GM23338 (cell line): ENCODE data around the gene KIF5A. TPM values are rescaled to one million over a fixed set of nuclear protein-coding genes. Genes with fewer than 3 reads are reported as not detected.

Experiments used
- ATAC-seq: fragments of 200-7000 bp; cut with Tn5 transposase; 3 replicates; pipeline ENCODE4 v1.9.1; 2020
- DNase-seq: peaks from one replicate; pipeline ENCODE4 v3.0.0-alpha.2; 2015; ENCODE audit warnings: low spot score
- H2AFZ ChIP-seq: fragments of 200-600 bp; sonication (generic); 2 replicates; pipeline ENCODE4 v1.8.0; 2016; ENCODE audit warnings: antibody characterized with exemption, mild to moderate bottlenecking, moderate library complexity
- H3F3A ChIP-seq: fragments of 200-600 bp; sonication (generic); replicated peaks from 2 replicates; pipeline ENCODE4 v1.8.0; 2017; ENCODE audit warnings: antibody characterized with exemption, mixed run types, low read depth
- H3K27ac ChIP-seq: fragments of 200-600 bp; sonication (generic); 2 replicates; pipeline ENCODE4 v1.6.1; 2016; ENCODE audit warnings: low read depth
- H3K27me3 ChIP-seq: fragments of 200-600 bp; sonication (generic); 2 replicates; pipeline ENCODE4 v1.8.0; 2016; ENCODE audit warnings: mild to moderate bottlenecking, mixed run types, moderate library complexity; ENCODE audit not compliant: insufficient read depth
- H3K36me3 ChIP-seq: fragments of 200-600 bp; sonication (generic); 2 replicates; pipeline ENCODE4 v1.8.0; 2016; ENCODE audit warnings: mild to moderate bottlenecking; ENCODE audit not compliant: insufficient read depth
- H3K4me1 ChIP-seq: fragments of 200-600 bp; sonication (generic); 2 replicates; pipeline ENCODE4 v1.8.0; 2016; ENCODE audit warnings: mild to moderate bottlenecking, moderate library complexity; ENCODE audit not compliant: insufficient read depth
- H3K4me2 ChIP-seq: fragments of 200-600 bp; sonication (generic); 2 replicates; pipeline ENCODE4 v1.7.1; 2017; ENCODE audit warnings: mixed run types
- H3K4me3 ChIP-seq: fragments of 200-600 bp; sonication (generic); 2 replicates; pipeline ENCODE4 v1.6.1; 2016; ENCODE audit warnings: mixed run types
- H3K79me2 ChIP-seq: fragments of 200-600 bp; sonication (generic); replicated peaks from 2 replicates; pipeline ENCODE4 v1.8.0; 2017; ENCODE audit warnings: mild to moderate bottlenecking; ENCODE audit not compliant: insufficient read depth
- H3K9me2 ChIP-seq: fragments of 200-600 bp; sonication (generic); 2 replicates; pipeline ENCODE4 v1.8.0; 2017; ENCODE audit not compliant: insufficient read depth
- H4K20me1 ChIP-seq: fragments of 200-600 bp; sonication (generic); replicated peaks from 2 replicates; pipeline ENCODE4 v1.8.0; 2017; ENCODE audit warnings: mild to moderate bottlenecking; ENCODE audit not compliant: insufficient read depth
- H3K27ac Mint-ChIP-seq: 2 replicates; pipeline ENCODE4 v1.8.0; 2020; ENCODE audit warnings: inconsistent platforms, mild to moderate bottlenecking, moderate library complexity, mixed read lengths
- H3K27me3 Mint-ChIP-seq: 3 replicates; pipeline ENCODE4 v1.8.0; 2022; ENCODE audit warnings: low read depth, mild to moderate bottlenecking, moderate library complexity, mixed read lengths, inconsistent platforms; ENCODE audit not compliant: insufficient read depth, poor library complexity
- H3K36me3 Mint-ChIP-seq: 3 replicates; pipeline ENCODE4 v1.8.0; 2021; ENCODE audit warnings: low read depth, mild to moderate bottlenecking, inconsistent platforms, moderate library complexity, mixed read lengths
- H3K4me1 Mint-ChIP-seq: 3 replicates; pipeline ENCODE4 v1.8.0; 2020; ENCODE audit warnings: mild to moderate bottlenecking, inconsistent platforms, mixed read lengths
- H3K4me3 Mint-ChIP-seq: 3 replicates; pipeline ENCODE4 v1.8.0; 2021; ENCODE audit warnings: moderate library complexity, mild to moderate bottlenecking, inconsistent platforms, mixed read lengths
- H3K9me3 Mint-ChIP-seq: 3 replicates; pipeline ENCODE4 v1.8.0; 2020; ENCODE audit warnings: moderate library complexity, mild to moderate bottlenecking, inconsistent platforms, mixed read lengths
- CREB1 ChIP-seq: fragments of 250-450 bp; sonication (Bioruptor Pico); IDR thresholded peaks from 2 replicates; pipeline ENCODE4 v1.5.0; 2020; ENCODE audit warnings: low read depth, mild to moderate bottlenecking, moderate library complexity
- EZH2 ChIP-seq: fragments of 200-600 bp; sonication (generic); IDR thresholded peaks from one replicate; pipeline ENCODE4 v1.8.0; 2017; ENCODE audit warnings: antibody characterized with exemption, mild to moderate bottlenecking, low read depth; ENCODE audit not compliant: unreplicated experiment
- EZH2phosphoT487 ChIP-seq: fragments of 200-600 bp; sonication (generic); IDR thresholded peaks from one replicate; pipeline ENCODE4 v1.8.1; 2018; ENCODE audit warnings: antibody characterized with exemption; ENCODE audit not compliant: unreplicated experiment
- JUNB ChIP-seq: IDR thresholded peaks from one replicate; pipeline ENCODE4 v1.6.1; 2016; ENCODE audit warnings: antibody characterized with exemption; ENCODE audit not compliant: unreplicated experiment
- NANOG ChIP-seq: IDR thresholded peaks from 2 replicates; pipeline ENCODE4 v1.6.1; 2016; ENCODE audit warnings: antibody characterized with exemption, borderline replicate concordance
- POLR2AphosphoS5 ChIP-seq: IDR thresholded peaks from 2 replicates; pipeline ENCODE4 v1.6.1; 2016; ENCODE audit warnings: antibody characterized with exemption, low read depth
- STAT1 ChIP-seq: IDR thresholded peaks from one replicate; pipeline ENCODE4 v1.6.1; 2016; ENCODE audit warnings: antibody characterized with exemption; ENCODE audit not compliant: unreplicated experiment
- ZNF114 ChIP-seq: fragments of 250-450 bp; sonication (Bioruptor Pico); IDR thresholded peaks from 2 replicates; pipeline ENCODE4 v1.5.0; 2020; ENCODE audit warnings: mild to moderate bottlenecking, moderate library complexity
- ZNF331 ChIP-seq: fragments of 250-450 bp; sonication (Bioruptor Pico); IDR thresholded peaks from 2 replicates; pipeline ENCODE4 v1.5.0; 2020; ENCODE audit warnings: low read depth, mild to moderate bottlenecking, moderate library complexity
- polyA plus RNA-seq: library from polyadenylated mRNA; unstranded; fragments of >200 nt; fragmentation: Nextera tagmentation; extraction: Ambion mirVana; gene quantifications from 2 replicates; pipeline ENCODE4 v1.2.1, GENCODE V29; 2016
- total RNA-seq: library from RNA; depleted of rRNA; stranded (reverse); fragments of >200 nt; shearing (Covaris generic); gene quantifications from 2 replicates; pipeline ENCODE4 v1.2.3, GENCODE V29; 2014
- TF ChIP-seq, protein P1 (sequence below): fragments of 250-450 bp; sonication (Bioruptor Pico); IDR thresholded peaks from 2 replicates; pipeline ENCODE4 v1.5.0; 2020; ENCODE audit warnings: mild to moderate bottlenecking, moderate library complexity
- TF ChIP-seq, protein P2 (sequence below): IDR thresholded peaks from one replicate; pipeline ENCODE4 v1.6.1; 2018; ENCODE audit warnings: antibody characterized with exemption; ENCODE audit not compliant: unreplicated experiment
- TF ChIP-seq, protein P3 (sequence below): IDR thresholded peaks from 2 replicates; pipeline ENCODE4 v1.6.1; 2016; ENCODE audit warnings: antibody characterized with exemption
- TF ChIP-seq, protein P4 (sequence below), 2 experiments: fragments of 200-600 bp in 1 of 2; sonication (generic) in 1 of 2; conservative IDR thresholded peaks; 2 replicates each; pipeline versions ENCODE4 v1.5.1 to v1.6.1; 2016 to 2017; ENCODE audit warnings: antibody characterized with exemption in 2 of 2, low read depth in 2 of 2, mild to moderate bottlenecking in 2 of 2, moderate library complexity in 1 of 2

KIF5A gene
- total and polyA plus RNA-seq, 2 experiments from 2014 or later: 11.1 to 21.3 TPM

GRCh38 chr12:57536597-57536942, 13.3 kb upstream of the KIF5A start:
- Histone ChIP-seq H2AFZ (no peak overlapping the region), H3K4me2 (no peak overlapping the region), H3K4me1 (no peaks in the 10 kb centered on the region), H3K9me2 (no peaks in the 10 kb centered on the region), H3K4me3 (no peak overlapping the region), H3F3A (0 out of 2 replicates have a peak, but pooled peaks cover 6% of the 10 kb centered on the region), H3K27ac (no peak overlapping the region), H3K36me3 (peaks cover 17% of the 10 kb centered on the region), H3K79me2 (no peaks in the 10 kb centered on the region), H4K20me1 (peaks cover 4% of the 10 kb centered on the region; the same call in 1 of the 2 replicates), H3K27me3 (no peaks in the 10 kb centered on the region)
- peaks cover 22% of the 10 kb centered on the region for H3K4me1 Mint-ChIP-seq
- no peak overlapping the region; the same call in 2 of the 3 replicates for H3K4me3 Mint-ChIP-seq
- H3K9me3 Mint-ChIP-seq: no peaks in the 10 kb centered on the region
- TF ChIP-seq NANOG (no peak), POLR2AphosphoS5 (no peak), ZNF331 (CRISPR knock-in tag) (no peak), CREB1 (no peak), ZNF114 (no peak), EZH2 (no peak), JUNB (no peak), EZH2phosphoT487 (no peak), STAT1 (no peak)
- TF ChIP-seq, protein P1, sequence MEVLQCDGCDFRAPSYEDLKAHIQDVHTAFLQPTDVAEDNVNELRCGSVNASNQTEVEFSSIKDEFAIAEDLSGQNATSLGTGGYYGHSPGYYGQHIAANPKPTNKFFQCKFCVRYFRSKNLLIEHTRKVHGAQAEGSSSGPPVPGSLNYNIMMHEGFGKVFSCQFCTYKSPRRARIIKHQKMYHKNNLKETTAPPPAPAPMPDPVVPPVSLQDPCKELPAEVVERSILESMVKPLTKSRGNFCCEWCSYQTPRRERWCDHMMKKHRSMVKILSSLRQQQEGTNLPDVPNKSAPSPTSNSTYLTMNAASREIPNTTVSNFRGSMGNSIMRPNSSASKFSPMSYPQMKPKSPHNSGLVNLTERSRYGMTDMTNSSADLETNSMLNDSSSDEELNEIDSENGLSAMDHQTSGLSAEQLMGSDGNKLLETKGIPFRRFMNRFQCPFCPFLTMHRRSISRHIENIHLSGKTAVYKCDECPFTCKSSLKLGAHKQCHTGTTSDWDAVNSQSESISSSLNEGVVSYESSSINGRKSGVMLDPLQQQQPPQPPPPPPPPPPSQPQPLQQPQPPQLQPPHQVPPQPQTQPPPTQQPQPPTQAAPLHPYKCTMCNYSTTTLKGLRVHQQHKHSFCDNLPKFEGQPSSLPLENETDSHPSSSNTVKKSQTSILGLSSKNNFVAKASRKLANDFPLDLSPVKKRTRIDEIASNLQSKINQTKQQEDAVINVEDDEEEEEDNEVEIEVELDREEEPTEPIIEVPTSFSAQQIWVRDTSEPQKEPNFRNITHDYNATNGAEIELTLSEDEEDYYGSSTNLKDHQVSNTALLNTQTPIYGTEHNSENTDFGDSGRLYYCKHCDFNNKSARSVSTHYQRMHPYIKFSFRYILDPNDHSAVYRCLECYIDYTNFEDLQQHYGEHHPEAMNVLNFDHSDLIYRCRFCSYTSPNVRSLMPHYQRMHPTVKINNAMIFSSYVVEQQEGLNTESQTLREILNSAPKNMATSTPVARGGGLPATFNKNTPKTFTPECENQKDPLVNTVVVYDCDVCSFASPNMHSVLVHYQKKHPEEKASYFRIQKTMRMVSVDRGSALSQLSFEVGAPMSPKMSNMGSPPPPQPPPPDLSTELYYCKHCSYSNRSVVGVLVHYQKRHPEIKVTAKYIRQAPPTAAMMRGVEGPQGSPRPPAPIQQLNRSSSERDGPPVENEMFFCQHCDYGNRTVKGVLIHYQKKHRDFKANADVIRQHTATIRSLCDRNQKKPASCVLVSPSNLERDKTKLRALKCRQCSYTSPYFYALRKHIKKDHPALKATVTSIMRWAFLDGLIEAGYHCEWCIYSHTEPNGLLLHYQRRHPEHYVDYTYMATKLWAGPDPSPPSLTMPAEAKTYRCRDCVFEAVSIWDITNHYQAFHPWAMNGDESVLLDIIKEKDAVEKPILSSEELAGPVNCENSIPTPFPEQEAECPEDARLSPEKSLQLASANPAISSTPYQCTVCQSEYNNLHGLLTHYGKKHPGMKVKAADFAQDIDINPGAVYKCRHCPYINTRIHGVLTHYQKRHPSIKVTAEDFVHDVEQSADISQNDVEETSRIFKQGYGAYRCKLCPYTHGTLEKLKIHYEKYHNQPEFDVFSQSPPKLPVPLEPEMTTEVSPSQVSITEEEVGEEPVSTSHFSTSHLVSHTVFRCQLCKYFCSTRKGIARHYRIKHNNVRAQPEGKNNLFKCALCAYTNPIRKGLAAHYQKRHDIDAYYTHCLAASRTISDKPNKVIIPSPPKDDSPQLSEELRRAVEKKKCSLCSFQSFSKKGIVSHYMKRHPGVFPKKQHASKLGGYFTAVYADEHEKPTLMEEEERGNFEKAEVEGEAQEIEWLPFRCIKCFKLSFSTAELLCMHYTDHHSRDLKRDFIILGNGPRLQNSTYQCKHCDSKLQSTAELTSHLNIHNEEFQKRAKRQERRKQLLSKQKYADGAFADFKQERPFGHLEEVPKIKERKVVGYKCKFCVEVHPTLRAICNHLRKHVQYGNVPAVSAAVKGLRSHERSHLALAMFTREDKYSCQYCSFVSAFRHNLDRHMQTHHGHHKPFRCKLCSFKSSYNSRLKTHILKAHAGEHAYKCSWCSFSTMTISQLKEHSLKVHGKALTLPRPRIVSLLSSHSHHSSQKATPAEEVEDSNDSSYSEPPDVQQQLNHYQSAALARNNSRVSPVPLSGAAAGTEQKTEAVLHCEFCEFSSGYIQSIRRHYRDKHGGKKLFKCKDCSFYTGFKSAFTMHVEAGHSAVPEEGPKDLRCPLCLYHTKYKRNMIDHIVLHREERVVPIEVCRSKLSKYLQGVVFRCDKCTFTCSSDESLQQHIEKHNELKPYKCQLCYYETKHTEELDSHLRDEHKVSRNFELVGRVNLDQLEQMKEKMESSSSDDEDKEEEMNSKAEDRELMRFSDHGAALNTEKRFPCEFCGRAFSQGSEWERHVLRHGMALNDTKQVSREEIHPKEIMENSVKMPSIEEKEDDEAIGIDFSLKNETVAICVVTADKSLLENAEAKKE (CRISPR knock-in tag): no peak
- TF ChIP-seq, protein P2, sequence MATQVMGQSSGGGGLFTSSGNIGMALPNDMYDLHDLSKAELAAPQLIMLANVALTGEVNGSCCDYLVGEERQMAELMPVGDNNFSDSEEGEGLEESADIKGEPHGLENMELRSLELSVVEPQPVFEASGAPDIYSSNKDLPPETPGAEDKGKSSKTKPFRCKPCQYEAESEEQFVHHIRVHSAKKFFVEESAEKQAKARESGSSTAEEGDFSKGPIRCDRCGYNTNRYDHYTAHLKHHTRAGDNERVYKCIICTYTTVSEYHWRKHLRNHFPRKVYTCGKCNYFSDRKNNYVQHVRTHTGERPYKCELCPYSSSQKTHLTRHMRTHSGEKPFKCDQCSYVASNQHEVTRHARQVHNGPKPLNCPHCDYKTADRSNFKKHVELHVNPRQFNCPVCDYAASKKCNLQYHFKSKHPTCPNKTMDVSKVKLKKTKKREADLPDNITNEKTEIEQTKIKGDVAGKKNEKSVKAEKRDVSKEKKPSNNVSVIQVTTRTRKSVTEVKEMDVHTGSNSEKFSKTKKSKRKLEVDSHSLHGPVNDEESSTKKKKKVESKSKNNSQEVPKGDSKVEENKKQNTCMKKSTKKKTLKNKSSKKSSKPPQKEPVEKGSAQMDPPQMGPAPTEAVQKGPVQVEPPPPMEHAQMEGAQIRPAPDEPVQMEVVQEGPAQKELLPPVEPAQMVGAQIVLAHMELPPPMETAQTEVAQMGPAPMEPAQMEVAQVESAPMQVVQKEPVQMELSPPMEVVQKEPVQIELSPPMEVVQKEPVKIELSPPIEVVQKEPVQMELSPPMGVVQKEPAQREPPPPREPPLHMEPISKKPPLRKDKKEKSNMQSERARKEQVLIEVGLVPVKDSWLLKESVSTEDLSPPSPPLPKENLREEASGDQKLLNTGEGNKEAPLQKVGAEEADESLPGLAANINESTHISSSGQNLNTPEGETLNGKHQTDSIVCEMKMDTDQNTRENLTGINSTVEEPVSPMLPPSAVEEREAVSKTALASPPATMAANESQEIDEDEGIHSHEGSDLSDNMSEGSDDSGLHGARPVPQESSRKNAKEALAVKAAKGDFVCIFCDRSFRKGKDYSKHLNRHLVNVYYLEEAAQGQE: no peak
- TF ChIP-seq, protein P3, sequence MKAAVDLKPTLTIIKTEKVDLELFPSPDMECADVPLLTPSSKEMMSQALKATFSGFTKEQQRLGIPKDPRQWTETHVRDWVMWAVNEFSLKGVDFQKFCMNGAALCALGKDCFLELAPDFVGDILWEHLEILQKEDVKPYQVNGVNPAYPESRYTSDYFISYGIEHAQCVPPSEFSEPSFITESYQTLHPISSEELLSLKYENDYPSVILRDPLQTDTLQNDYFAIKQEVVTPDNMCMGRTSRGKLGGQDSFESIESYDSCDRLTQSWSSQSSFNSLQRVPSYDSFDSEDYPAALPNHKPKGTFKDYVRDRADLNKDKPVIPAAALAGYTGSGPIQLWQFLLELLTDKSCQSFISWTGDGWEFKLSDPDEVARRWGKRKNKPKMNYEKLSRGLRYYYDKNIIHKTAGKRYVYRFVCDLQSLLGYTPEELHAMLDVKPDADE: no peak
- TF ChIP-seq, protein P4, sequence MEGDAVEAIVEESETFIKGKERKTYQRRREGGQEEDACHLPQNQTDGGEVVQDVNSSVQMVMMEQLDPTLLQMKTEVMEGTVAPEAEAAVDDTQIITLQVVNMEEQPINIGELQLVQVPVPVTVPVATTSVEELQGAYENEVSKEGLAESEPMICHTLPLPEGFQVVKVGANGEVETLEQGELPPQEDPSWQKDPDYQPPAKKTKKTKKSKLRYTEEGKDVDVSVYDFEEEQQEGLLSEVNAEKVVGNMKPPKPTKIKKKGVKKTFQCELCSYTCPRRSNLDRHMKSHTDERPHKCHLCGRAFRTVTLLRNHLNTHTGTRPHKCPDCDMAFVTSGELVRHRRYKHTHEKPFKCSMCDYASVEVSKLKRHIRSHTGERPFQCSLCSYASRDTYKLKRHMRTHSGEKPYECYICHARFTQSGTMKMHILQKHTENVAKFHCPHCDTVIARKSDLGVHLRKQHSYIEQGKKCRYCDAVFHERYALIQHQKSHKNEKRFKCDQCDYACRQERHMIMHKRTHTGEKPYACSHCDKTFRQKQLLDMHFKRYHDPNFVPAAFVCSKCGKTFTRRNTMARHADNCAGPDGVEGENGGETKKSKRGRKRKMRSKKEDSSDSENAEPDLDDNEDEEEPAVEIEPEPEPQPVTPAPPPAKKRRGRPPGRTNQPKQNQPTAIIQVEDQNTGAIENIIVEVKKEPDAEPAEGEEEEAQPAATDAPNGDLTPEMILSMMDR (conservative IDR thresholded peaks at IDR 0.05; ENCODE audit: low read depth in 2 of 2): no peak
- no peak overlapping the region for H3K27ac Mint-ChIP-seq
- peaks cover 5% of the 10 kb centered on the region for H3K27me3 Mint-ChIP-seq
- DNase-seq (no peak), ATAC-seq (no peak)
- H3K36me3 Mint-ChIP-seq: peaks cover 52% of the 10 kb centered on the region
